Left renal cortex interstitium (tissue), 4 donors: ENCODE results near the gene ABHD6. TPM values are rescaled to one million over a fixed set of nuclear protein-coding genes. Genes with fewer than 3 reads are reported as not detected.
"Not testable (repeated sequence)": the region's sequence is repeated elsewhere in the genome, so short reads cannot be mapped to it uniquely, and the experiment has no call there.

Source experiments
- DNase-seq, 4 donors: peaks; one replicate each; pipeline ENCODE4 v3.0.0-alpha.2; 2013; ENCODE audit warnings: low read depth in 4 of 4, low spot score in 2 of 4, missing footprints in 1 of 4
- polyA plus RNA-seq, 4 donors: library from polyadenylated mRNA; unstranded; fragments of 120-200 nt; gene quantifications; one replicate each; pipeline ENCODE4 v1.2.1, GENCODE V29; 2013; ENCODE audit not compliant: insufficient read length in 4 of 4

Gene ABHD6
- polyA plus RNA-seq, 4 donors: 9.2 to 13.8 (median 11.1) TPM

- no peak for DNase-seq
Observed at GRCh38 chr3:58207954-58208353, 29.6 kb upstream of the ABHD6 start.

GRCh38 chr3:58209933-58210332 lies 27.7 kb upstream of the ABHD6 start:
- no peak for DNase-seq

- DNase-seq: no peak
Observed at GRCh38 chr3:58210761-58211460, 26.7 kb upstream of the ABHD6 start, which contains the start of gene DNASE1L3. TSS of gene DNASE1L3 (minus strand) at chr3:58210972. CDS start at chr3:58210906, 66 bp downstream.

GRCh38 chr3:58214484-58215316 lies 22.9 kb upstream of the ABHD6 start:
- no peak for DNase-seq

DNA sequence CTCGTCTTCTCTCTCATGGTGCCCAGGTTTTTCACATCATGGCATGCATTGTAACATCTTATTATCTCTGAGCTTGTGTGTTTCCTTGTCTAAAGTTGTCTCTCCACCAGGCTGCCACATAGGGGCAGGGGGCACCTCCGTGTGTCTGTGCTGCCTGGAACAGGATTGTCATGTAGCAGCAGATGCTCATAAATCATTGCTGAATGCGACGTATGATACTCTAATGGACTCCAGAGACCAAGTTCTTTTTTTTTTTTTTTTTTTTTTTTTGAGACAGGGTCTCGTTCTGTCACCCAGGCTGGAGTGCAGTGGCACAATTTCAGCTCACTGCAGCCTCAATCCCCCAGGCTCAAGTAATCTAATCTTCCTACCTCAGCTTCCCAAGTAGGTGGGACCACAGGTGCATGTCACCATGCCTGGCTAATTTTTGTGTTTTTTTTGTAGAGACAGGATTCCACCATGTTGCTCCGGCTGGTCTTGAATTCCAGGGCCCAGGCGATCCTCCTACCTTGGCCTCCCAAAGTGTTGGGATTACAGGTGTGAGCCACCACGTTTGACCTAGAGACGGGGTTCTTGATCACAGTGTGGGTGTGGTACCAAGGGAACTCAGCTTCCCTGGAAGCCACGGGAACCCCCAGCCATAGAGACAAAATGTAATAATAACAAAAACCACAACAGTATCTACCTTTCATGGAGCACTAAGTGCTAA lies 22.1 kb upstream of the ABHD6 start:
- no peak for DNase-seq

DNA sequence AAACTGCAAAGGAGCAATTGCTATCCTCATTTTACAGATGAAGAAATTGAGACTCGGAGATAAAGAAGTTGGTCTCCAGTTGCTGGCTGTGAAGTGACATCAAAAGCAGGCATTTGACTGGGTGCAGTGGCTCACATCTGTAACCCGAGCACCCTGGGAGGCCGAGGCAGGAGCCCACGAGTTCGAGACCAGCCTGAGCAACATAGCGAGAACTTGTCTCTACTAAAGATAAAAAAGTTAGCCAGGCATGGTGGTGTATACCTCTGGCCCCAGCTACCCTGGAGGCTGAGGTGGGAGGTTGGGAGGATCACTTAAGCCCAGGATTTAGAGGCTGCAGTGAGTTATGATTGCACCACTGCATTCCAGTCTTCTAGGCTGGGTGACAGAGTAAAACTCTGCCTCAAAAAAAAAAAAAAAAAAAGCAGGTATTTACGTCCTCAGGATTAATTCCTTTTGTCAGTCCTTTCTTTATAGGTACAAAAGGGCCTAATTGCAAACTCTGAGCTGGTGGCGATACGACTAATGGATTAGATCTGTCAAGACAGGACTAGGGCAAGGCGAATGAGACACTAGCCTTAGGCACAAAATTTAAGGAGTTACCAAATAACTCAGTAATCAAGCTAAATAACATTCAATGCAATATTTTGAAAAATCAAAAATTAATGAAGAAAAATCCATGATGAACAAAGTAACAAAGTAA lies 20.9 kb upstream of the ABHD6 start:
- DNase-seq: no peak

DNA sequence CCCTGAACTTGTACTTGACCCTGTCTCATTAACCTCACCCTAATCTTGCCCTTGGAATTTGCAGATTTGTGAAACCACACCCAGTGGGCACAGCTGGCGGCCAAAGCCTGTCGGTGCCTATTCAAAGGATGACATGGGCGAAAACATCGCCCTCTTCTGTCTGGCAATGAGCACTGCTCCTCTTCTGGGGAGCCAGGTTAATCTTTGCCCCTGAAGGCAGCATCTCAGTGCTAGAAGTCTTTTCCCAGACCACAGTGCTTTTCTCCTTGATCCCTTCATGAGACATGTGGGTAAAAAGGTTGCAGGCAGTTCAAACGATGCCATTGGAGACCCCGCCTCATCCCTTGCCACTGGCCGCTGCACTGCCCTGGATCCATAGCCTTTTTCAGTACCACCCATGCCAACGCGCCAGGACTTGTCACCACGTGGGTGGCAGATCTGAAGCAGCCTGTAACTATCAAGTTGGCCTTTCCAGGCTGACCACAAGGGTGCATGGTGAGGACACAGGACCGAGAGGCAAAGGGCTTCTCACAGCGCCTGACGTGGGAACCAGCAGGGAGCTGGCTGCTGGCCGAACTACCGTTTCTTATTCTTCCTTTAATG lies 20.3 kb upstream of the ABHD6 start:
- DNase-seq: no peak

DNA sequence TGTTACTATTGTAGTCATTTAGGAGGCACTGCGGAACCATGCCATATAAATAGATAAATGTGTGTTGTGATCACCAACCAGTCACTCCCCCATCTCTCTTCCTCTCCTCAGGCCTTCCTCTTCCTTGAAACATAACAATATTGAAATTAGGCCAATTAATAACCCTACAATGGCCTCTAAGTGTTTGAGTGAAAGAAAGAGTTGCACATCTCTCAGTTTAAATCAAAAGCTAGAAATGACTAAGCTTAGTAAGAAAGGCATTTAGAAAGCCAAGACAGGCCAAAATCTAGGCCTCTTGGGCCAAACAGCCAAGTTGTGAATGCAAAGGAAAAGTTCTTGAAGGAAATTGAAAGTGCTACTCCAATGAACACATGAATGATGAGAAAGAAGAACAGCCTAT lies 18.7 kb upstream of the ABHD6 start:
- no peak for DNase-seq

GRCh38 chr3:58222161-58222724 lies 15.3 kb upstream of the ABHD6 start:
- no peak for DNase-seq

DNA sequence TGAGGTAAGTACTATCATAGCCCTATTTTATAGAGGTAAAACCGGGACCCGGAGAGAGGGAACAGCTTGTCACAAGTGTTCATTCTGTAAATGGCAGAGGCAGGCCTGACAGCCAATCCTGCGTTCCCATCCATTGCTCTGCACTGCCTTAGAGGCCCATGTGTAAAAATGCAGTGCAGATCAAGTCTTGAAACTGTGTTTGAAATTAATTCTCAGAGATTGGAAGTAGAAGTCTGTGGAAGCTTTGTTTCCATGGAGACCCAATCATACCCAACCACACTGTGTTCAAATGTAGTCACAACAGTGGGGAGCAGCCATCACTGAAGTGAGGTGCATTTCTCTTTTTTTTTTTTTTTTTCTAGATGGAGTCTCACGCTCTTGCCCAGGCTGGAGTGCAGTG lies 13.7 kb upstream of the ABHD6 start:
- no peak for DNase-seq

DNA sequence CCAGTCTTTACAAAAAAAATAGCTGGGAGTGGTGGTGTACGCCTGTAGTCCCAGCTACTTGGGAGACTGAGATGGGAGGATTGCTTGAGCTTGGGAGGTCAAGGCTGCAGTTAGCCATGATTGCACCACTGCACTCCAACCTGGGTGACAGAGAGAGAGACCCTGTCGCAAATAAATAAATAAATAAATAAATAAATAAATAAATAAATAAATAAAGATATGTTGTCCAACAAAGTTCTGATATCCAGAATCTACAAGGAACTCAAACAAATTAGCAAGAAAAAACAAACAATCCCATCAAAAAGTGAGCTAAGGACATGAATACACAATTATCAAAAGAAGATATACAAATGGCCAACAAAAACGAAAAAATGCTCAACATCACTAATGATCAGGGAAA lies 9.7 kb upstream of the ABHD6 start:
- DNase-seq: not testable (repeated sequence)

DNA sequence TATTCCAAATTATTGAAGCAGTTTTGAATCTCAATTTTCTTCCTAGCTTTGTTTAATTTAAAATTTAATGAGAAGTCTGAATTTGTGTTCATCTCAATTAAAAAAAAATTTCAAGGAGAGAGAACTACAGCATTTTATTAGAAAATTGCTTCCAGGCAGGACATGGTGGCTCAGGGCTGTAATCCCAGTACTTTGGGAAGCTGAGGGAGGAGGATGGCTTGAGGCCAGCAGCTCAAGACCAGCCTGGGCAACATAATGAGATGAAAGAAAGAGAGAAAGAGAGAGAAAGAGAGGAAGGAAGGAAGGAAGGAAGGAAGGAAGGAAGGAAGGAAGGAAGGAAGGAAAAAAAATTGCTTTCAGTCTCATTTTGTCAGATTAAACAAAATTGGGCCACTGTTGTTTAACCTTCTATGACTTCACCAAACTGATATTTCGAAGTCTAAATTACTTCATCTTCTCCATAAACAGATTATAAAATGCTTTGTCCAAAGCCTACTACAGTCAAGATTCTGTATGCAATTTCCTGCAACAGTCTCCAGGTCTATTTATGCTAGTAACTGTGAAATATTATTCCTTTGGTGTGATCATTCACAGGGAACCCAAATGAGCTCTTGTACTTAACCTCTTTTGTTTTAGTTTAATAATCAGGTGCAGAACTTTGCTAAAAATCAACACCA lies 6.6 kb upstream of the ABHD6 start:
- DNase-seq: no peak

DNA sequence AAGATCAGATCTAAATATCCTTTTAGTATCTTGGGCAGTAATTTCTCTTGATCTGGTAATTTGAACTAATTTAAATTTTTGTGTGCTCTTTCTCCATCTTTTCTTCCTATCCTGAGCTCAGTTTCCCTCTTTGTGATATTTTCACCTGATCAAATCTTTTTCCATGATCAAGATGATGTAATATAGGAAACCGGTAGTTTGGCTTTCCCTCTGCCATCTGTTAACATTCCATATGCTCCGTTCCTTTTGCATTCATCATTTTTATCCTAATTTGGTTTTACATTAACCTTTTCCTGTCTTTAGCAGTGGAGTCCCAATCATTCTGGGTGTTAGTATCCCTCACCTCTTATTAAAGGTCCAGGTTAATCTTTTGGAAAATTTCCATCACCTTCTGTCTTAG lies 5.9 kb upstream of the ABHD6 start:
- no peak for DNase-seq

DNA sequence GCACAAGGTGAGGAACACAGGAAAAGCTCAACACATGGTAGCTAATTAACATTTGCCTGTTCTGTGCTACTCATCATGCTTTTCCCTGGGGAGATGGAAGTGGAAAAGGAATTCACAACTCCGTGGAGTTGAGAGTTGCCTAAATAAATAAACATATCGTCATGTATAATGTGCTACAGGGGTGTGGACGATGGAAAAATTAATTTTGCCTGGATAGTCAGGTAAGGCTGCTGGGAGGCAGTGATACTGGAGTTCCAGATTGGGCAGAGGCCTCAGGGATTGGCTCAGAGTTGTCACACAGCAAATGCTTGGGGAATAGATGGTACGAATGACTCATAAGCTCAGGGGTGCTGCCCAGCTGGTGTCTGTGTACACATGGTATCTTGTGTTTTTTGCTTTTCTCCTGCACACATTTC lies 3.1 kb upstream of the ABHD6 start:
- DNase-seq: no peak

DNA sequence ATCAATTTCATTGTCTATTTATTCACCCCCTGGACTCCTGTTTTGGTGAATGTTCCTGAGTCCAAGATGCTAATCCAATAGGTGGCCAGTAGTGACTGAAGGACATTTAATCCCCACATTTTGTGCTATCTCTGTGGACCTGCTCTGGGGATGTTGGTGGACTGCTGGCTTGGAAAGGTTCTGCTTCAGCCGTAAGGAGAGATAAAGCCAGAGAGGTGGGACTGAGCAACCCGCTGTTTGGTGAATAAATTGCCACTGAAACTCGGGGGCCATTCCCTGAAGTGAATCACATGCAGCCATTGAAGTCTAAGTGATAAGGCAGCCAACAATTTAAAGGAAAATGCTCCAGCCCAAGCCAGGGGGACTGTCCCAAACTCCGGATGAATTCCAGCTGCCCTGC lies 1.6 kb upstream of the ABHD6 start:
- DNase-seq: no peak

- no peak for DNase-seq
Observed at GRCh38 chr3:58236527-58237237, 910 bp upstream of the ABHD6 start.

DNA sequence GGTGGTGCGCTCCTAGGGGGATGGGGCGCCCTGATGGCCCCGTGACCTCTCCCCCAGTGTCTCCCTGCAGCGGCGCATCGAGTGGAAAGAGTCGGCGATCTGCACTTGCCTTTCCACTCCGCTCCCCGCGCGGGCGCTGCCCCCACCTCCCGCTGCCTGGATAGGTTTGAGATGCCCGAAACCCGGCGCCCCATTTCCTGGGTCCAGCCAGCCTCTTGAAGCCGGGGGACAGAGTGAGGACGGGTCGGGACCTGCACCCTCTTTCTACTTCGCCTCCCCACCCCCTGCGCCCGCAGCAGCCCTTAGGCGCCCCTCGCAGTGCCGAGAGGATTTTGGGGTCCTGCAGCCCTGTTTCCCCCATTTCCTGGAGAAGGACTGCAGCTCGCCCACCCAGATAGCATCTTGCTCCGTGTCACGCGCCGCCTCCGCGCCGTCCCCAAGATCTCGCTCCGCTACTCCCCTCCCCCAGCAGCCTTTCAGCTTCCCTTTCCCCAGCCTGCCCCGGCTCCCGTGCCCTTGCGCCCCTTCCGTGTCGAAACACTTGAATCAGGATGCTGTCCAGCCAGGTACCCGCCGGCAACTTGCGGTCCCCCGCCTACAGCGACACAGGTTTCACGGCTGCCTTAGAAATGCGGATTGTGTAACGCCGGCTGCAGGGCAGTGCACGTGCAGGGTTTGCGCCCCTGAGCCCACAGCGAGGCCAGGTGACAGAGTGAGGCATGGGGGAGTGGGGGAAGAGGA lies 519 bp downstream of the ABHD6 start:
- DNase-seq: no peak

GRCh38 chr3:58238830-58239229 lies 1.2 kb downstream of the ABHD6 start:
- no peak for DNase-seq
